Choroid plexus epithelial cell (primary cell): ENCODE data around the gene PEPD.

Experiments
- DNase-seq: peaks from one replicate; pipeline ENCODE4 v3.0.0-alpha.2; 2010; ENCODE audit warnings: low read depth
- H3K4me3 ChIP-seq: 2 replicates; pipeline ENCODE4 v1.5.1; 2011; ENCODE audit warnings: low read depth, mild to moderate bottlenecking, control low read depth, low read length, moderate library complexity
- CTCF ChIP-seq: conservative IDR thresholded peaks from 2 replicates; pipeline ENCODE4 v1.5.1; 2011; ENCODE audit warnings: low read depth, mild to moderate bottlenecking, control low read depth, inconsistent platforms, low read length, moderate library complexity

Gene PEPD

GRCh38 chr19:33445442-33446329 is 75.9 kb downstream of the PEPD start:
- DNase-seq, result no peak
- TF ChIP-seq CTCF, result no peak
- no peak overlapping the region for H3K4me3 ChIP-seq

GRCh38 chr19:33444562-33445441 is 76.8 kb downstream of the PEPD start:
- no peak for TF ChIP-seq CTCF
- no peak overlapping the region for H3K4me3 ChIP-seq
- no peak for DNase-seq

- H3K4me3 ChIP-seq, result no peak overlapping the region
- no peak for TF ChIP-seq CTCF
- no peak for DNase-seq
Observed at GRCh38 chr19:33443638-33444561, 77.7 kb downstream of the PEPD start.

GRCh38 chr19:33442706-33443105 is 78.9 kb downstream of the PEPD start:
- H3K4me3 ChIP-seq, result no peak overlapping the region
- no peak for TF ChIP-seq CTCF
- DNase-seq, result no peak

- no peak for TF ChIP-seq CTCF
- DNase-seq, result no peak
- H3K4me3 ChIP-seq, result no peak overlapping the region
Observed at GRCh38 chr19:33441828-33442227, 79.8 kb downstream of the PEPD start.

- DNase-seq, result no peak
- no peak for TF ChIP-seq CTCF
- no peak overlapping the region for H3K4me3 ChIP-seq
Observed at GRCh38 chr19:33441277-33441699, 80.3 kb downstream of the PEPD start.
